Gastroesophageal sphincter (tissue), 4 donors: ENCODE measurements around the gene MTA1. TPM values are rescaled to one million over a fixed set of nuclear protein-coding genes. Genes with fewer than 3 reads are reported as not detected.

Experiments
- ATAC-seq: fragments of 150-250 bp; one replicate; pipeline ENCODE4 v1.9.1; 2016; ENCODE audit warnings: mild to moderate bottlenecking, moderate library complexity
- H3K27ac ChIP-seq, 4 donors: fragments of 200-600 bp; sonication (generic) in 3 of 4; 1 replicate in 3 of 4; 2 replicates in 1 of 4; pipeline ENCODE4 v1.5.1; 2016 to 2019
- H3K27me3 ChIP-seq: fragments of 200-600 bp; sonication (generic); one replicate; pipeline ENCODE4 v1.5.1; 2019
- H3K36me3 ChIP-seq, 2 donors: fragments of 200-600 bp; sonication (generic); one replicate each; pipeline ENCODE4 v1.5.1; 2019; ENCODE audit warnings: control low read depth in 1 of 2
- H3K4me1 ChIP-seq, 3 donors: fragments of 200-600 bp; sonication (generic); 1 replicate in 2 of 3; 2 replicates in 1 of 3; pipeline ENCODE4 v1.5.1; 2016 to 2019; ENCODE audit warnings: control low read depth in 2 of 3
- H3K4me3 ChIP-seq, 2 donors: fragments of 200-600 bp; sonication (generic); one replicate each; pipeline ENCODE4 v1.5.1; 2019; ENCODE audit warnings: mild to moderate bottlenecking in 1 of 2, moderate library complexity in 1 of 2
- H3K9me3 ChIP-seq, 3 donors: fragments of 200-600 bp; sonication (generic); one replicate each; pipeline ENCODE4 v1.5.1; 2017 to 2019; ENCODE audit warnings: control low read depth in 2 of 3
- CTCF ChIP-seq, 4 experiments: fragments of 200-600 bp in 2 of 4; fragments of 450-650 bp in 2 of 4; sonication (generic) in 1 of 4; IDR thresholded peaks; one replicate each; pipeline ENCODE4 v1.5.1; 2017 to 2019; ENCODE audit warnings: antibody characterized with exemption in 4 of 4, mild to moderate bottlenecking in 2 of 4, moderate library complexity in 2 of 4
- EP300 ChIP-seq: sonication (generic); formaldehyde crosslinking; IDR thresholded peaks from one replicate; pipeline ENCODE4 v1.6.1; 2017; ENCODE audit warnings: antibody characterized with exemption, mild to moderate bottlenecking
- POLR2A ChIP-seq, 2 donors: fragments of 450-650 bp; IDR thresholded peaks; one replicate each; pipeline ENCODE4 v1.6.1; 2017; ENCODE audit warnings: antibody characterized with exemption in 2 of 2, mild to moderate bottlenecking in 2 of 2, moderate library complexity in 1 of 2
- POLR2AphosphoS5 ChIP-seq: sonication (generic); formaldehyde crosslinking; IDR thresholded peaks from one replicate; pipeline ENCODE4 v1.6.1; 2017; ENCODE audit warnings: antibody characterized with exemption
- WGBS, 2 donors: methylation state at CpG; one replicate each; pipeline ENCODE4 v1.1.5; 2018; ENCODE audit warnings: low coverage in 1 of 2; 5-methylcytosine and 5-hydroxymethylcytosine counted together
- total RNA-seq, 4 donors: library from RNA; depleted of rRNA; stranded (reverse); fragments of >200 nt; gene quantifications; one replicate each; pipeline ENCODE4 v1.1.0, GENCODE V29; 2016

The MTA1 gene
- total RNA-seq, 4 donors from 2014 or later = 48.0 to 83.5 (median 58.7) TPM

GRCh38 chr14:105387530-105387922, 32.1 kb upstream of the MTA1 start:
- WGBS, 2 donors = 60% methylated on average over 1 of the region's 10 CpGs; no CpG with 5 or more reads in 1 of the 2 donors
- peaks cover 0 to 84% of the 10 kb centered on the region in 2 donors for H3K36me3 ChIP-seq
- no peaks in the 10 kb centered on the region for H3K9me3 ChIP-seq
- TF ChIP-seq POLR2AphosphoS5 (no peak), CTCF (IDR thresholded peaks at IDR 0.05) (no peak), EP300 (no peak)
- no peak for ATAC-seq
- peaks cover 0 to 22% (median 10%) of the 10 kb centered on the region in 3 donors for H3K4me1 ChIP-seq
- no peaks in the 10 kb centered on the region for H3K27me3 ChIP-seq
- no peak overlapping the region for H3K4me3 ChIP-seq
- H3K27ac ChIP-seq = no peak overlapping the region

GRCh38 chr14:105388110-105388951, 31.3 kb upstream of the MTA1 start:
- Histone ChIP-seq H3K27me3 (no peaks in the 10 kb centered on the region), H3K9me3 (no peaks in the 10 kb centered on the region), H3K36me3 (peaks cover 0 to 84% of the 10 kb centered on the region in 2 donors), H3K4me3 (no peak overlapping the region), H3K27ac (peak overlapping the region in 2 of 4 donors; percentile 51 to 65), H3K4me1 (peaks cover 0 to 22% (median 10%) of the 10 kb centered on the region in 3 donors)
- ATAC-seq = no peak
- 60% methylated on average over 1 of the region's 25 CpGs; no CpG with 5 or more reads in 1 of the 2 donors for WGBS, 2 donors
- TF ChIP-seq POLR2AphosphoS5 (no peak), EP300 (no peak), POLR2A (IDR thresholded peaks at IDR 0.05) (no peak), CTCF (IDR thresholded peaks at IDR 0.05) (no peak)

- ATAC-seq = no peak
- H3K4me1 ChIP-seq = peaks cover 0 to 22% (median 10%) of the 10 kb centered on the region in 3 donors
- peak overlapping the region in 3 of 4 donors; percentile 51 to 68 (median 65) for H3K27ac ChIP-seq
- H3K27me3 ChIP-seq = no peaks in the 10 kb centered on the region
- H3K36me3 ChIP-seq = peaks cover 0 to 82% of the 10 kb centered on the region in 2 donors
- no peak overlapping the region for H3K4me3 ChIP-seq
- WGBS, 2 donors = 100% methylated on average over 1 of the region's 16 CpGs; no CpG with 5 or more reads in 1 of the 2 donors
- H3K9me3 ChIP-seq = no peaks in the 10 kb centered on the region
- no peak for TF ChIP-seq POLR2A (IDR thresholded peaks at IDR 0.05)
- no peak for TF ChIP-seq CTCF (IDR thresholded peaks at IDR 0.05)
- TF ChIP-seq POLR2AphosphoS5 = no peak
- no peak for TF ChIP-seq EP300
These were observed 30.7 kb upstream of the MTA1 start for GRCh38 chr14:105388976-105389375.

- ATAC-seq = no peak
- H3K4me1 ChIP-seq = peaks cover 0 to 22% (median 10%) of the 10 kb centered on the region in 3 donors
- H3K36me3 ChIP-seq = peaks cover 0 to 82% of the 10 kb centered on the region in 2 donors
- no CpG with 5 or more reads among the region's 12 CpGs for WGBS, 2 donors
- no peak overlapping the region for H3K4me3 ChIP-seq
- TF ChIP-seq POLR2A (IDR thresholded peaks at IDR 0.05) = no peak
- TF ChIP-seq EP300 = no peak
- TF ChIP-seq CTCF (IDR thresholded peaks at IDR 0.05) = no peak
- no peak for TF ChIP-seq POLR2AphosphoS5
- H3K27me3 ChIP-seq = no peaks in the 10 kb centered on the region
- peak overlapping the region in 3 of 4 donors; percentile 51 to 68 (median 65) for H3K27ac ChIP-seq
- no peaks in the 10 kb centered on the region for H3K9me3 ChIP-seq
These were observed 30.1 kb upstream of the MTA1 start for GRCh38 chr14:105389534-105389933.
